Measurements from ENCODE around the gene MEX3A.
"Not testable (repeated sequence)": the region's sequence is repeated elsewhere in the genome, so short reads cannot be mapped to it uniquely, and the experiment has no call there.

Gene MEX3A, protein sequence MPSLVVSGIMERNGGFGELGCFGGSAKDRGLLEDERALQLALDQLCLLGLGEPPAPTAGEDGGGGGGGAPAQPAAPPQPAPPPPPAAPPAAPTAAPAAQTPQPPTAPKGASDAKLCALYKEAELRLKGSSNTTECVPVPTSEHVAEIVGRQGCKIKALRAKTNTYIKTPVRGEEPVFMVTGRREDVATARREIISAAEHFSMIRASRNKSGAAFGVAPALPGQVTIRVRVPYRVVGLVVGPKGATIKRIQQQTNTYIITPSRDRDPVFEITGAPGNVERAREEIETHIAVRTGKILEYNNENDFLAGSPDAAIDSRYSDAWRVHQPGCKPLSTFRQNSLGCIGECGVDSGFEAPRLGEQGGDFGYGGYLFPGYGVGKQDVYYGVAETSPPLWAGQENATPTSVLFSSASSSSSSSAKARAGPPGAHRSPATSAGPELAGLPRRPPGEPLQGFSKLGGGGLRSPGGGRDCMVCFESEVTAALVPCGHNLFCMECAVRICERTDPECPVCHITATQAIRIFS

DNA sequence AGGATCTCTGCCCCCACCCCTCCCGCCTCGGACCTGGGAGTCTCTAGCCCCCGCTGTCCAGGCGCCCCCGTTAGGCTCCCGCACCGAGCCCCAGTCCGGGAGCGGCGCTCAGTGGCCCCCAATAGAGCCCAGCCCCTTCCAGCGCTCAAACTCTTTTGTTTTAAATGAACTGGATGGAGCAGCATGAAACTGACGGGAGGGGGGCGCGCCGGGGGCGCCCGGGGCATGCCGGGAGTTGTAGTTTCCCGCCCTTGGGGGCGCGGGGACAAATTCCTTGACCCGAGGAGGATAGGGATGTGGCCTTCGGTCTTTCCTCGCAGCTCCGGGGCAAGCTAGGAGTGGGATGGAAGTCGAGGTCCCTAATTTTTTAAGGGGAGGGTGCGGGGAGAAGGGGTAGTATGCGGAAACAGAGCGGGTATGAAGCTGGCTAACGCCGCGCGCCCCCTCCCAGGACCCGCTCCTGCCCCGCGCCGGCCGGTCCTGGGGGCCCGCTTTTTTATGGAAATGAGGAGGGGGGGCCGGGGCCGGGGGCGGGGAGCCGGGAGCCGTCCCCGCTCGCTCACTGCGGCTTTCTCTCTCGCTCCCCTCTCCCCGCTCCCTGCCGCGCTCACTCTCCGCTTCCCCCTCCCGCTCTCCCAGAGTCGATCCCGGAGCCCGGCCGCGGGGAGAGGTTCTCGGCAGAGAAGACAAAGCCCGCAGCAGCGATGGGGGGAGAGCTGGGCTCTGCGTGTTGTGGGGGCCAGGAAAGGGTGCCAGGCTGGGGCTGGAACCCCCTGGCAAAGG is at the start of gene MEX3A:
TSS of gene MEX3A (minus strand) at position 157 of the 783 bp plus-strand sequence. CDS start 467 bp downstream, outside the sequence.
- DNase-seq: peak; percentile 65

GRCh38 chr1:156130578-156130942 is 48.3 kb upstream of the MEX3A start:
- no peak for DNase-seq

- peak; percentile 78 for DNase-seq
These were observed 47.7 kb upstream of the MEX3A start for GRCh38 chr1:156129687-156130577.

DNA sequence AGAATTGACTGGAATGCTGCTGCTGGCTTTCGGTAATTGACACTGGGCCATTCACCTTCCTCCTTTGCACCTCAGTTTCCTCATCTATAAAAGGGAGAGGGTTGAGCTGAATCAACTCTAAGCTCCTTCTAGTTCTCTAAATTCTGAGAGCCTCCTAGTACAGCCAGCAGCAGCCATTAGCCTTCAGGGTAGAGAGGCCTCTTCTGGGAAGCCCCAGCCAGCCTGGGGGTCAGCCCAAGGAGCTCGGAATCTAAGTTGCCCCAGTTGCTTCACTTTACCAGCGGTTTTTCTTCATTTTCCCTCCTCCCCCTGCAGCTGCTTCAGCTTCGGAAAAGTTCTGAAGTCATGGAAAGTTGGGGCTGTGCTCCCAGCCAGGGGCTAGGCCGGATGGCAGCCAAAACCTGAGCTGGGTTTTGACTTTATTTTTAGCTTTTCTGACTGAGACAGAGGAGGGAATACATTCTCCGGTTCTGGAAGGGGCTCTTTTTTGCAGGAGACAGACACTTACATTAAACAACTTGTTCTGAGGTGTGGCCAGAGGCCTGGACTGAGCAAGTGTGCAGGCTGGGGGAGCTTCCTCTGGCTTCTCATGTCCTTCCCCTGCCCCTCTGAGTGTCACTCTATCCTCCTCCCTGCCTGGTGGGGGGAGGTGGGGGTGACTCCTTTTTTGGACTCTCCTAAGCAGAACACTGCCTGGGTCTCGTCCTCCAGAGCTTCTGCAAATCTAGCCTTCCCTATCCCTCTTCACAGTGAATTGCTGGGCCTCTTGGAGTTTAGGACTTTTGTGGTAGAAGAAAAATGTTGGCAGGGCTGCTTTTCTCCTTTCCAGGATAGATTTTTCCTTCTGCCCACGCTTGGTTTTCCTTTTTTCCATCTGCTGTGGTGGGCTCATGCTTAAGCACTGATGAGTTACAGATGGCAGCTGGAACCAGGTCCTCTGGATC is 46.7 kb upstream of the MEX3A start:
- DNase-seq: no peak

- no peak for DNase-seq
These were observed 46.0 kb upstream of the MEX3A start for GRCh38 chr1:156128308-156128653.

- DNase-seq: peak; percentile 76
These were observed 44.6 kb upstream of the MEX3A start for GRCh38 chr1:156126630-156127534.

- DNase-seq: no peak
These were observed 43.9 kb upstream of the MEX3A start for GRCh38 chr1:156126043-156126629.

- not testable (repeated sequence) for DNase-seq
These were observed 43.3 kb upstream of the MEX3A start for GRCh38 chr1:156125544-156125943.

- no peak for DNase-seq
These were observed 42.6 kb upstream of the MEX3A start for GRCh38 chr1:156124557-156125483.

DNA sequence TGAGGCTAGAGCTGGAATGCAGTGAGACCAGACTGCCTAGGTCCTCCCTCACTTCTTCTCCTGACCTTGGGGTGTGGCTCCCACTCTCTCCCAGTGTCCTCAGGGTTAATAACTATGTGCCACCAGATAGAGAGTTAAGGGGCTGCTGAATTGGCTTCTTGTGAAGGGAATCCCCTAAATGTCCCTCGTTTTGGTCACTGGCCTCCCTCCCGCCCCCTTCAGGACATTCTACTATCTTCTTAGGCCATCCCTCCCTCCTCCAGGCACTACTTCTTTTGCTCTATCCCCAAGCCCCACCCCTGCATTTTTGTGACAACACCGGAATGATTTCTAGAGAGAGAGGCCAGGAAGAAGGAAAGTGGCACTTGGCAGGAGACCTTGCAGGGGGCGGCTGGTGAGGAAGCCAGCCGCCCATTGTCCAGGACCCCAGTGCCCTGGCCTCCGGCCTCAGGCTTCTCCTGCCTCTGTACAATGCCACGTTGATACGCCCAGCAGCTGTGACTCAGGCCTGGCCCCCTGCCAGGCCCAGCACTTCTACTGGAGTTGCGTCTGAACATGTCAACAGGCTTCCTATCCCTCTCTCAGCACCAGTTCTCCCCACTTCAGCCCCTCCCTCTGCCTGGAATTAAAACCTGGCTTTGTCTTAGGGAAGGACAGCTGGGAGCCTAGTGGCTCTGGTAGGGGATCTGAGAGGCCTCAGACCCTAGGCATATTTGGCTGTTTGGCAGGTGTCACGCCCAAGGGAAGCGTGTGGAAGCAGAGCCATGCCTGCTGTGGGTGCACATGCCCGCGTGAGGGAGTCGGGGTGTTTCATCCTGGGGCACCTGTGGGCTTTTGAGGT is 41.3 kb upstream of the MEX3A start:
- DNase-seq: peak; percentile 69

- no peak for DNase-seq
These were observed 40.5 kb upstream of the MEX3A start for GRCh38 chr1:156122519-156123355.

GRCh38 chr1:156122086-156122485 is 39.8 kb upstream of the MEX3A start:
- DNase-seq: no peak

DNA sequence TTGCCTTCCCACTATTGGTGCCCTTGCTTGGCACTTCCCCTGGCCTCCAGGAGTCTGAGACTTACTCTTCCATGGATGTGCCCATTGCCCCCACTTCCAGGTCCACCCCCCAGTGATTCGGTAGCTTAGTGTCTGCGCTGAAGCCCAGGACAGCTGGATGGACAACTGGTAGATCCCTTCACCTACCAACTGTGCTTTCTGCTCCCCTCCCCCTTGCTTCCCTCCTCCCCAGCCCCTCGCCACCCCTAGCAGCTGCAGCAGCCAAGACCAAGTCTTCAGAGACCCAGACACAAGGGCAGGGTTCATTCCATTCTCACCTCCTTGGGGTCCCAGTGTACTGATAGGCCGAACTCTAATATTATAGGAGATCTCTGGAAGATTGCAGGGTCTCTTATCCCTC is 39.2 kb upstream of the MEX3A start:
- no peak for DNase-seq

DNA sequence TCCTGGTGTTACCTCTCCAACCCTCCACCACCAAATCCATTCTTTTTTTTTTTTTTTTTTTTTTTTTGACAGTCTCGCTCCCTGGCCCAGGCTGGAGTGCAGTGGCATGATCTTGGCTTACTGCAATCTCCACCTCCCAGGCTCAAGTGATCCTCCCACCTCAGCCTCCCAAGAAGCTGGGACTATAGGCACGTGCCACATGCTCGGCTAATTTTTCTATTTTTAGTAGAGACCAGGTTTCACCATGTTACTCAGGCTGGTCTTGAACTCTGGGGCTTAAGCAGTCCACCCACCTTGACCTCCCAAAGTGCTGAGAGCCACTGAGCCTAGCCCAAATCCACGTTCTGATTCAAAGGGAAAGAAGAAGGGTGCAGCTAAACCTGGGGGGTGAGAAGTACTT is 38.7 kb upstream of the MEX3A start:
- DNase-seq: not testable (repeated sequence)

GRCh38 chr1:156120318-156120717 is 38.1 kb upstream of the MEX3A start:
- no peak for DNase-seq

GRCh38 chr1:156119503-156120209 is 37.4 kb upstream of the MEX3A start:
- DNase-seq: no peak
